Mesendoderm (in vitro differentiated cells): ENCODE measurements around the gene TULP1.

Source experiments
- DNase-seq: peaks from one replicate; pipeline ENCODE4 v3.0.0; 2013
- H2AK5ac ChIP-seq: 2 replicates; pipeline ENCODE4 v1.6.1; 2013; ENCODE audit warnings: low read length, inconsistent platforms
- H2BK120ac ChIP-seq: 2 replicates; pipeline ENCODE4 v1.6.1; 2013; ENCODE audit warnings: low read depth, mild to moderate bottlenecking, low read length, moderate library complexity, mixed read lengths
- H2BK15ac ChIP-seq: replicated peaks from 2 replicates; pipeline ENCODE4 v1.6.1; 2013; ENCODE audit warnings: low read depth, mild to moderate bottlenecking, moderate library complexity
- H2BK5ac ChIP-seq: 2 replicates; pipeline ENCODE4 v1.6.1; 2013; ENCODE audit warnings: low read length, inconsistent platforms
- H3K18ac ChIP-seq: 2 replicates; pipeline ENCODE4 v1.6.1; 2013; ENCODE audit warnings: mild to moderate bottlenecking, low read length, mixed read lengths
- H3K23ac ChIP-seq: one replicate; pipeline ENCODE4 v1.6.1; 2013; ENCODE audit warnings: low read length
- H3K27ac ChIP-seq: 2 replicates; pipeline ENCODE4 v1.5.1; 2013; ENCODE audit warnings: low read depth, mild to moderate bottlenecking, inconsistent platforms, low read length, moderate library complexity
- H3K27me3 ChIP-seq: 2 replicates; pipeline ENCODE4 v1.6.1; 2013; ENCODE audit warnings: low read length, control low read depth, mild to moderate bottlenecking, inconsistent platforms; ENCODE audit not compliant: insufficient read depth, poor library complexity
- H3K36me3 ChIP-seq: 2 replicates; pipeline ENCODE4 v1.6.1; 2013; ENCODE audit warnings: low read length, inconsistent platforms; ENCODE audit not compliant: control insufficient read depth, insufficient read depth
- H3K4ac ChIP-seq: one replicate; pipeline ENCODE4 v1.6.1; 2013; ENCODE audit warnings: low read depth, mild to moderate bottlenecking, low read length, moderate library complexity
- H3K4me1 ChIP-seq: 2 replicates; pipeline ENCODE4 v1.6.1; 2013; ENCODE audit warnings: low read depth, low read length, inconsistent platforms; ENCODE audit not compliant: control insufficient read depth
- H3K4me2 ChIP-seq: 2 replicates; pipeline ENCODE4 v1.6.1; 2013; ENCODE audit warnings: low read length
- H3K4me3 ChIP-seq: 2 replicates; pipeline ENCODE4 v1.5.1; 2013; ENCODE audit warnings: mild to moderate bottlenecking, low read length
- H3K56ac ChIP-seq: one replicate; pipeline ENCODE4 v1.6.1; 2013; ENCODE audit warnings: low read length
- H3K79me1 ChIP-seq: 2 replicates; pipeline ENCODE4 v1.6.1; 2013; ENCODE audit warnings: low read length, inconsistent platforms
- H3K79me2 ChIP-seq: 2 replicates; pipeline ENCODE4 v1.6.1; 2013; ENCODE audit warnings: mild to moderate bottlenecking, low read length; ENCODE audit not compliant: control insufficient read depth, insufficient read depth
- H3K9ac ChIP-seq: 2 replicates; pipeline ENCODE4 v1.6.1; 2013; ENCODE audit warnings: low read length, inconsistent platforms
- H4K5ac ChIP-seq: one replicate; pipeline ENCODE4 v1.6.1; 2013; ENCODE audit warnings: low read length
- H4K8ac ChIP-seq: one replicate; pipeline ENCODE4 v1.6.1; 2013; ENCODE audit warnings: low read depth, mild to moderate bottlenecking, control low read depth, low read length, moderate library complexity
- WGBS: extraction: QIAGEN DNeasy Blood & Tissue Kit; methylation state at CpG from one replicate; pipeline ENCODE4 v1.1.7; 2013; ENCODE audit warnings: low lambda C conversion rate, missing lambda C conversion rate; ENCODE audit not compliant: insufficient coverage; ENCODE audit errors: extremely low coverage; 5-methylcytosine and 5-hydroxymethylcytosine counted together

The TULP1 gene

DNA sequence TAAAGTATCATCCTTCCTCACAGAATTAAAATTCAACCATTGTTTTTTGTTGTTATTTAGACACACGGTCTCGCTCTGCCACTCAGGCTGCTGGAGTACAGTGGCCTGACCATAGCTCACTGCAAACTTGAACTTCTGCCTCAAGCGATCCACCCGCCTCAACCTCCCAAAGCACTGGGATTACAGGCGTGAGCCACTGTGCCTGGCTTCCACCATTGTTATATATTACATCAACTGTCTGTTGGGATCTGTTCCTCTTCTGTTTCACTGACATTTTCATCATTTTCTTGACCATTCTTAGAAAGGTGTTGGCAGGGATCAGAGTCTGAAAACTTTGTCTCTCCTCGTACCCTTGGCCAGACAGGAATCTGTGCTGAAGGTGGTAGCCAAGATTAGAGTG is 21.3 kb upstream of the TULP1 start:
- H2BK120ac ChIP-seq: no peak overlapping the region
- H3K79me2 ChIP-seq: no peaks in the 10 kb centered on the region
- no peak overlapping the region for H3K27ac ChIP-seq
- H2BK5ac ChIP-seq: no peak overlapping the region
- H3K56ac ChIP-seq: no peak overlapping the region
- H3K23ac ChIP-seq: no peak overlapping the region
- H3K18ac ChIP-seq: no peak overlapping the region
- H4K8ac ChIP-seq: no peak overlapping the region
- no peak overlapping the region for H3K4ac ChIP-seq
- H3K79me1 ChIP-seq: no peaks in the 10 kb centered on the region
- H4K5ac ChIP-seq: no peak overlapping the region
- H3K27me3 ChIP-seq: no peaks in the 10 kb centered on the region
- no peak overlapping the region for H2BK15ac ChIP-seq
- no peak for DNase-seq
- H3K36me3 ChIP-seq: no peaks in the 10 kb centered on the region
- H3K4me1 ChIP-seq: no peaks in the 10 kb centered on the region
- no peak overlapping the region for H3K9ac ChIP-seq
- H2AK5ac ChIP-seq: no peak overlapping the region
- WGBS: no CpG with 5 or more reads among the region's 6 CpGs
- H3K4me3 ChIP-seq: no peak overlapping the region
- H3K4me2 ChIP-seq: no peak overlapping the region

DNA sequence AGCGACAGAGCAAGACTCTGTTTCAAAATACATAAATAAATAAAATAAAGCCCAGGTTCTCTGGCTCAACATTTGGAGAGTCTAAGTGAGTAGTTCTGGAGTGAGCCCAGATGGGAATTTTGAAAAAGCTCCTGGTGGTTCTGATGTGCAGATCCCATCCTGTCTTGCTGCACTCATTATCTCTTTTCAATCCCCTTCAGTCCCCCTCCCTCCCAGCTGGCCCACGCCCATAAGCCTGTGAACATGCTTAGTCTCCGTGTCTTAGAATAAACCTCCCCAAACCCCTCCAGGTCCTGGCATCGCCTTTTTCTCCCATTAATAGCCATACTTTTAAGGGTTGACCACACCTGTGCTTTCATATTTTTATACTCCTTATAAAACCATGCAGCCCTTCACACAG is 19.4 kb upstream of the TULP1 start:
- H2BK120ac ChIP-seq: no peak overlapping the region
- no peak overlapping the region for H3K9ac ChIP-seq
- WGBS: no CpG with 5 or more reads among the region's 4 CpGs
- no peaks in the 10 kb centered on the region for H3K79me2 ChIP-seq
- no peaks in the 10 kb centered on the region for H3K36me3 ChIP-seq
- no peak overlapping the region for H2AK5ac ChIP-seq
- no peaks in the 10 kb centered on the region for H3K4me1 ChIP-seq
- no peak overlapping the region for H3K23ac ChIP-seq
- no peak for DNase-seq
- no peak overlapping the region for H4K8ac ChIP-seq
- no peak overlapping the region for H2BK15ac ChIP-seq
- H3K4me3 ChIP-seq: no peak overlapping the region
- no peak overlapping the region for H3K27ac ChIP-seq
- no peak overlapping the region for H2BK5ac ChIP-seq
- no peak overlapping the region for H3K4ac ChIP-seq
- H4K5ac ChIP-seq: no peak overlapping the region
- H3K79me1 ChIP-seq: no peaks in the 10 kb centered on the region
- no peak overlapping the region for H3K56ac ChIP-seq
- no peak overlapping the region for H3K18ac ChIP-seq
- no peak overlapping the region for H3K4me2 ChIP-seq
- H3K27me3 ChIP-seq: no peaks in the 10 kb centered on the region

DNA sequence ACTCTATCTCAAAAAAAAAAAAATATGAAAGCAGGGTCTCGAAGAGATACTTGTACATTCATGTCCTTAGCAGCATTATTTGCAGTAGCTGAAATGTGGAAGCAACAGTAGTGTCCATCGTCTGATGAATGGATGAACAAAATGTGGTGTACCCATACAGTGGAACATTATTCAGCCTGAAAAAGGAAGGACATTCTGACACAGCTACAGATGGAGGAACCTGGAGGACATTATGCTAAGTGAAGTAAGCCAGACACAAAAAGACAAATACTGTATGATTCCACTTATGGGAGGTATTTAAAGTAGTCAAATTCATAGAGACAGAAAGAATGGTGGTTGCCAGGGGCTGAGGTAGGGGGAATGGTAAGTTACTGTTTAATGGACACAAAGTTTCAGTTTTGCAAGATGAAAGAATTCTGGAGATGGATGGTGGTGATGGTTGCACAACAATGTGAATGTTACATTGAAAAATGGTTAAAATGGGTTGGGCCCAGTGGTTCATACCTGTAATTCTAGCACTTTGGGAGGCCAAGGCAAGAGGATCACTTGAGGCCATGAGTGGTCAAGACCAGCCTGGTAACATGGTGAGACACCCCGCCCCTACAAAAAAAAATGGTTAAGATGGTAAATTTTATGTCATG is 11.8 kb upstream of the TULP1 start:
- no peak overlapping the region for H2AK5ac ChIP-seq
- H3K79me1 ChIP-seq: no peaks in the 10 kb centered on the region
- no peak overlapping the region for H3K4me3 ChIP-seq
- no peak overlapping the region for H3K4ac ChIP-seq
- DNase-seq: no peak
- H3K79me2 ChIP-seq: no peaks in the 10 kb centered on the region
- no peak overlapping the region for H3K56ac ChIP-seq
- H3K18ac ChIP-seq: no peak overlapping the region
- WGBS: no CpG with 5 or more reads among the region's 3 CpGs
- H3K4me2 ChIP-seq: no peak overlapping the region
- no peaks in the 10 kb centered on the region for H3K36me3 ChIP-seq
- no peak overlapping the region for H2BK15ac ChIP-seq
- H4K5ac ChIP-seq: no peak overlapping the region
- H2BK5ac ChIP-seq: no peak overlapping the region
- H2BK120ac ChIP-seq: no peak overlapping the region
- H4K8ac ChIP-seq: no peak overlapping the region
- no peaks in the 10 kb centered on the region for H3K27me3 ChIP-seq
- H3K9ac ChIP-seq: no peak overlapping the region
- H3K23ac ChIP-seq: no peak overlapping the region
- no peaks in the 10 kb centered on the region for H3K4me1 ChIP-seq
- no peak overlapping the region for H3K27ac ChIP-seq

DNA sequence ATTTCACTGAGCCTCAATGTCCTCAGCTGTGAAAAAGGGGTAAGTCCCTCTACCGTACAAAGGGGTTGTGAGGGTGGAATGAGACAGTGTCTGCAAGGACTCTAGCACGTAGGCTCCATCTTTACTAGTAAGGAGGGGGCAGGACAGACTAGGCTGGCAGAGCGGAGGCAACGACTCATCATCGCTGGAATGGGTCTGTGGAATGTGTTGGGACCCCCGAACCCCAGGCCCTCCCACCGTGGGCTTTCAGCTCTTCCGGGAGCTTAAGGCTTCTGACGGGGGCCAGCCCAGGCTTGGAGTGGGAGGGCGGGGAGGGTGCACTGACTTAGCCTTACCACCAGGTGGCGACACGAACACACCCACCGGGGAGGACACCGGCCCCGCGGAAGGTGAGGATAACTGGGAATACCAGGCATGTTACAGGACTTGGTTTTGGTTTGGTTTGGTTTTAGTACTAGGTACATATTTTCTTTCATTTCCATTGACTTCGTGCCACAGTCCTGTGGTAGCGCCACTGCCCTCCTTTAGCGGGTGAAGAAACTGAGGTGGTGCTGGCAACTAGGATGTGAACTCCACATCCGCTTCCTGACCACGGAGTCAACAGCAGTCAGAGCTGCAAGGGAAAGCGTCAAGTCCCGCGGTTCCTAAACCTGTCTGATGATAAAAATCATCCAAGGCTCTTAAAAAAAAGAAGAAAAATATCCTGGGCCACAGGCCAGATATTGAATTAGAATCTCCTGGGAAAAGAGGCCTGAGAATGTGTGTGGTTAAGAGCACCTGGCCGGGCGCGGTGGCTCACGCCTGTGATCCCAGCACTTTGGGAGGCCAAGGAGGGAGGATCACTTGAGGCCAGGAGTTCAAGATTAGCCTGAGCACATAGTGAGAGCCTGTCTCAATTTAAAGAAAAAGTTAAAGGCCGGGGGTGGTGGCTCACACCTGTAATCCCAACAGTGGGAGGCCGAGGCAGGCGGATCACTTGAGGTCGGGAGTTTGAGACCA is 10.3 kb upstream of the TULP1 start:
- Histone ChIP-seq H3K4me1 (no peaks in the 10 kb centered on the region), H2BK5ac (no peak overlapping the region), H3K4me2 (peak overlapping the region; percentile 32), H3K4ac (peak overlapping the region; percentile 72), H2AK5ac (no peak overlapping the region), H2BK120ac (no peak overlapping the region), H3K9ac (peak overlapping the region; percentile 41), H3K56ac (peak overlapping the region; percentile 83), H3K79me1 (no peaks in the 10 kb centered on the region), H4K5ac (no peak overlapping the region), H3K18ac (peak overlapping the region; percentile 29), H2BK15ac (no peak overlapping the region), H3K4me3 (no peak overlapping the region), H3K27ac (no peak overlapping the region), H4K8ac (no peak overlapping the region), H3K23ac (no peak overlapping the region), H3K36me3 (no peaks in the 10 kb centered on the region), H3K79me2 (no peaks in the 10 kb centered on the region), H3K27me3 (no peaks in the 10 kb centered on the region)
- WGBS: no CpG with 5 or more reads among the region's 32 CpGs
- peak; percentile 76 for DNase-seq

DNA sequence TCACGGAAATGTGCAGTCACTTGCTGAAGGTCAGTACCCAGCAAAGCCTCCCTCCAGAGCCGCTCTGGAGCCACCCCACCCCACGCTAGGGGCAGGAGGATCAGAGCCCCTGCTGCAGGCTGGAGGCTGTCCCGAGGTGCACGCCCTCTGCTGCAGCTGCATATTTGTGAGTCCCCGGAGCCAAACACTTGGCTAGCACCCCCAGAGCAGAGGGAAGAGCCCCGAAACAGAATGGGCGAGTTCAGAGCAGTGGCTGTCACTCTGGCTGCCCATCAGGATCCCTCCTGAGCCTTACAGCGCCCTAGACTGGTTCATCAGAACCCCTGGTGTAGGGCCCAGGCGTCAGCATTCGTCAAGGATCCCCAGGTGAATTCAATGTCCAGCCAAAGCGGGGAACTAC is 9.5 kb upstream of the TULP1 start:
- H3K18ac ChIP-seq: peak overlapping the region; percentile 29
- H3K79me1 ChIP-seq: no peaks in the 10 kb centered on the region
- H2BK15ac ChIP-seq: no peak overlapping the region
- no peak overlapping the region for H3K56ac ChIP-seq
- no peaks in the 10 kb centered on the region for H3K27me3 ChIP-seq
- no peaks in the 10 kb centered on the region for H3K4me1 ChIP-seq
- no peak overlapping the region for H3K9ac ChIP-seq
- no peak overlapping the region for H3K27ac ChIP-seq
- no peaks in the 10 kb centered on the region for H3K36me3 ChIP-seq
- no peak overlapping the region for H3K23ac ChIP-seq
- H3K4ac ChIP-seq: peak overlapping the region; percentile 72
- H2AK5ac ChIP-seq: no peak overlapping the region
- no peak for DNase-seq
- H2BK5ac ChIP-seq: no peak overlapping the region
- H4K8ac ChIP-seq: no peak overlapping the region
- no peak overlapping the region for H3K4me3 ChIP-seq
- no peak overlapping the region for H2BK120ac ChIP-seq
- H4K5ac ChIP-seq: no peak overlapping the region
- no peak overlapping the region for H3K4me2 ChIP-seq
- no peaks in the 10 kb centered on the region for H3K79me2 ChIP-seq
- no CpG with 5 or more reads among the region's 12 CpGs for WGBS
